Body of pancreas (tissue), 4 donors: ENCODE results near the gene DYRK3.

Experiments
- CTCF ChIP-seq, 7 experiments: fragments of 450-650 bp in 4 of 7; fragments of 200-600 bp in 3 of 7; sonication (generic) in 3 of 7; IDR thresholded peaks; one replicate each; pipeline ENCODE4 v1.5.1; 2016 to 2019; ENCODE audit warnings: antibody characterized with exemption in 7 of 7
- POLR2A ChIP-seq, 3 donors: fragments of 450-650 bp; IDR thresholded peaks; one replicate each; pipeline ENCODE4 v1.6.1; 2016; ENCODE audit warnings: antibody characterized with exemption in 3 of 3, mild to moderate bottlenecking in 2 of 3

DNA sequence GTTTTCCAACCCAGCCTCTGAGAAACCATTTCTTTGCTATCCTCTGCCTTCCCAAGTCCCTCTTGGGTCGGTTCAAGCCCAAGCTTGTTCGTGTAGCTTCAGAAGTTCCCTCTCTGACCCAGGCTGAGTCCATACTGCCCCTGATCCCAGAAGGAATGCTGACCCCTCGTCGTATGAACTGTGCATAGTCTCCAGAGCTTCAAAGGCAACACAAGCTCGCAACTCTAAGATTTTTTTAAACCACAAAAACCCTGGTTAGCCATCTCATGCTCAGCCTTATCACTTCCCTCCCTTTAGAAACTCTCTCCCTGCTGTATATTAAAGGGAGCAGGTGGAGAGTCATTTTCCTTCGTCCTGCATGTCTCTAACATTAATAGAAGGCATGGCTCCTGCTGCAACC is 46.8 kb upstream of the DYRK3 start:
- TF ChIP-seq POLR2A (IDR thresholded peaks at IDR 0.05) (no peak), CTCF (IDR thresholded peaks at IDR 0.05) (no peak)
